ENCODE measurements around the gene LMCD1.

GRCh38 chr3:8542190-8543135 is 40.8 kb downstream of the LMCD1 start:
- TF ChIP-seq EZH2 (IDR thresholded peaks at IDR 0.05; ENCODE audit: borderline replicate concordance, insufficient read depth, low read depth, low read length, poor library complexity, severe bottlenecking) (no peak), CTCF (IDR thresholded peaks at IDR 0.05) (no peak)
